T47D (cell line): ENCODE results near the gene STYXL2.

Source experiments
- DNase-seq, 2 experiments: peaks; one replicate each; pipeline versions ENCODE4 v3.0.0 to v3.0.0-alpha.2; 2011 to 2012; ENCODE audit warnings: low read depth in 1 of 2, low spot score in 1 of 2
- JUND ChIP-seq: IDR thresholded peaks from 2 replicates; pipeline ENCODE4 v1.6.1; 2012; ENCODE audit warnings: low read depth
- in situ Hi-C: cut with HindIII; loops from 2 replicates; pipeline ENCODE4 v1.10.0; 2016; ENCODE audit warnings: low sequenced_read_pairs, low pct_unique_long_range_greater_than_20kb

The STYXL2 gene

DNA sequence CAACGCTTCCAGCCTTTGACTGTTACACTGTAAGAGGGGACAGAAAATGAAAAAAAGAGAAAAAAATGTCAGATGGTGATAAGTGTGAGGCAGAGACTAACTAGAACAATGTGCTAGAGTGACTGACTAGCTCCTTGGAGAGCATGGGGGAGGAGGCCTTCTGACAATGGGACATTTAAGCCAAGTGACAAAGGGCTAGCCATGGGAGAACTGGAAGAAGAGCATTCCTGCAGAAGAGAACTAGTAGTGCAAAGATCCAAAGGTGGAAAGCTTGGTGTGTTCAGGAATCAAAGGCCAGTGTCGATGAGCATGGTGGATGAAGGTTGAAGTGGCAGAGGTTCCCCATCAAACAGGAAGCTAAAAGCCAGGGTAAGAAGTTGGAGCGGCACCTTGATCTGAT, 25.8 kb downstream of the STYXL2 start:
- in situ Hi-C loops, result no loop called here
- DNase-seq, result no peak
- TF ChIP-seq JUND, result no peak

DNA sequence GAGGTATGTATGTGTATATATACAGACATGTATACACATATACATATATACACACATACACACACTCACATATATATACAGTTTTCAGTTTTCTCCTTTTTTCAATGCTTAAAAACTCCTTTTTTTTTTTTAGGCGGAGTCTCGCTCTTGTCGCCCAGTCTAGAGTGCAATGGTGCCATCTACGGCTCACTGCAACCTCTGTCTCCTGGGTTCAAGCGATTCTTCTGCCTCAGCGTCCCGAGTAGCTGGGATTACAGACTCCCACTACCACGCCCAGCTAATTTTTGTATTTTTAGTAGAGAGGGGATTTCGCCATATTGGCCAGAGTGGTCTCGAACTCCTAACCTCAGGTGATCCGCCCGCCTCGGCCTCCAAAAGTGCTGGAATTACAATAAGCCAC, 27.0 kb downstream of the STYXL2 start:
- TF ChIP-seq JUND, result no peak
- in situ Hi-C loops, result no loop called here
- no peak for DNase-seq

GRCh38 chr1:167121375-167122120, 27.7 kb downstream of the STYXL2 start:
- TF ChIP-seq JUND, result no peak
- DNase-seq, result no peak
- in situ Hi-C loops, result no loop called here

DNA sequence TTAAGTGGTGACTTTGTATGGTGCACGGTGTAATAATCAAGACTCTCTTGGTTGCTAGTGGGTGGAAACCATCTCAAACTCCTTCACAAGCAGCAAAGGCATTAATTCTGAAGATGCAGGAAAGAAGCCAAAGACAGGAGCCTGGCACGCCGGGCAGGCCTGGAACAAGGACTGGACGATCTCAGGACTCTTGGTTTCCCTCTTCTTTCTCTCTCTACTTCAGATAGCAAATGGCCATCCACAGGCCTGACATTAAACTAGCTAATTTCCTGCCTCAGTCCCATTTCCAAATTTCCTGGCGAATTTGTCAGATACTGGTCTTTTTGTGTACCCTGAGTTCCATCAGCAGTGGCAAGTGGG, 28.2 kb downstream of the STYXL2 start:
- in situ Hi-C loops, result no loop called here
- TF ChIP-seq JUND, result no peak
- DNase-seq, result no peak

GRCh38 chr1:167122568-167122967, 28.7 kb downstream of the STYXL2 start:
- DNase-seq, result no peak
- no peak for TF ChIP-seq JUND
- in situ Hi-C loops, result no loop called here

- no peak for TF ChIP-seq JUND
- no peak for DNase-seq
- in situ Hi-C loops, result no loop called here
Observed at GRCh38 chr1:167126317-167126716, 32.4 kb downstream of the STYXL2 start.

- no peak for TF ChIP-seq JUND
- in situ Hi-C loops, result no loop called here
- DNase-seq, result no peak
Observed at GRCh38 chr1:167126811-167127210, 32.9 kb downstream of the STYXL2 start.

- in situ Hi-C loops, result no loop called here
- DNase-seq, result no peak
- no peak for TF ChIP-seq JUND
Observed at GRCh38 chr1:167127236-167127635, 33.4 kb downstream of the STYXL2 start.

GRCh38 chr1:167127661-167128060, 33.8 kb downstream of the STYXL2 start:
- no peak for DNase-seq
- TF ChIP-seq JUND, result no peak
- in situ Hi-C loops, result no loop called here

GRCh38 chr1:167128261-167129227, 34.7 kb downstream of the STYXL2 start:
- DNase-seq, result peak in 1 of 2 experiments; percentile 47
- in situ Hi-C loops, result no loop called here
- no peak for TF ChIP-seq JUND

GRCh38 chr1:167130829-167131510, 37.1 kb downstream of the STYXL2 start:
- TF ChIP-seq JUND, result no peak
- in situ Hi-C loops, result no loop called here
- DNase-seq, result no peak

GRCh38 chr1:167132301-167133010, 38.6 kb downstream of the STYXL2 start:
- DNase-seq, result no peak
- no peak for TF ChIP-seq JUND
- in situ Hi-C loops, result no loop called here
